NCI-H187 (cell line): ENCODE results near the gene CDH4.

Experiments used
- DNase-seq, 2 experiments: peaks; one replicate each; lab custom pipeline; 2025; lab: John Stamatoyannopoulos, UW

The CDH4 gene

GRCh38 chr20:61537239-61538182 is 285.4 kb downstream of the CDH4 start:
- DNase-seq = no peak

- no peak for DNase-seq
Observed at GRCh38 chr20:61538183-61538942, 286.3 kb downstream of the CDH4 start.

GRCh38 chr20:61538943-61539265 is 286.8 kb downstream of the CDH4 start:
- DNase-seq = no peak

- no peak for DNase-seq
Observed at GRCh38 chr20:61539706-61540360, 287.8 kb downstream of the CDH4 start.

- no peak for DNase-seq
Observed at GRCh38 chr20:61541537-61541936, 289.5 kb downstream of the CDH4 start.

GRCh38 chr20:61543086-61543485 is 291.0 kb downstream of the CDH4 start:
- no peak for DNase-seq

- DNase-seq = no peak
Observed at GRCh38 chr20:61543931-61544745, 292.1 kb downstream of the CDH4 start.

GRCh38 chr20:61544910-61545889 is 293.1 kb downstream of the CDH4 start:
- no peak for DNase-seq

GRCh38 chr20:61546641-61547040 is 294.6 kb downstream of the CDH4 start:
- DNase-seq = no peak

GRCh38 chr20:61548069-61548468 is 296.0 kb downstream of the CDH4 start:
- DNase-seq = no peak

GRCh38 chr20:61549865-61550264 is 297.8 kb downstream of the CDH4 start:
- no peak for DNase-seq

GRCh38 chr20:61551401-61551800 is 299.3 kb downstream of the CDH4 start:
- no peak for DNase-seq

GRCh38 chr20:61554617-61555016 is 302.6 kb downstream of the CDH4 start:
- no peak for DNase-seq

- DNase-seq = no peak
Observed at GRCh38 chr20:61555566-61555965, 303.5 kb downstream of the CDH4 start.

GRCh38 chr20:61556111-61556510 is 304.1 kb downstream of the CDH4 start:
- DNase-seq = no peak

- DNase-seq = no peak
Observed at GRCh38 chr20:61556673-61557072, 304.6 kb downstream of the CDH4 start.

- peak in 1 of 2 experiments; percentile 30 for DNase-seq
Observed at GRCh38 chr20:61557621-61558020, 305.6 kb downstream of the CDH4 start.

GRCh38 chr20:61558726-61559125 is 306.7 kb downstream of the CDH4 start:
- DNase-seq = peak; percentile 57 to 59

- no peak for DNase-seq
Observed at GRCh38 chr20:61559706-61560315, 307.8 kb downstream of the CDH4 start.

GRCh38 chr20:61560361-61560853 is 308.3 kb downstream of the CDH4 start:
- DNase-seq = no peak
